H9 (cell line): Measurements from ENCODE around the gene MEG3. TPM values are rescaled to one million over a fixed set of nuclear protein-coding genes. Genes with fewer than 3 reads are reported as not detected.

ENCODE experiments used
- DNase-seq: peaks from one replicate; pipeline ENCODE4 v3.0.0-alpha.2; 2017
- H2AFZ ChIP-seq: one replicate; pipeline ENCODE4 v1.6.1; 2013; ENCODE audit warnings: mild to moderate bottlenecking, low read length, control low read depth, moderate library complexity
- H2AK5ac ChIP-seq: 2 replicates; pipeline ENCODE4 v1.6.1; 2013; ENCODE audit warnings: low read length, control low read depth, mixed read lengths; ENCODE audit not compliant: insufficient read length
- H2BK120ac ChIP-seq: one replicate; pipeline ENCODE4 v1.6.1; 2013; ENCODE audit warnings: low read depth, mild to moderate bottlenecking, low read length, control low read depth, inconsistent platforms; ENCODE audit not compliant: poor library complexity, severe bottlenecking
- H2BK12ac ChIP-seq: 2 replicates; pipeline ENCODE4 v1.6.1; 2013; ENCODE audit warnings: low read length, control low read depth, mixed read lengths, low read depth; ENCODE audit not compliant: insufficient read length
- H2BK15ac ChIP-seq: 2 replicates; pipeline ENCODE4 v1.6.1; 2013; ENCODE audit warnings: low read depth, low read length, control low read depth
- H2BK20ac ChIP-seq: one replicate; pipeline ENCODE4 v1.6.1; 2013; ENCODE audit warnings: low read depth, mild to moderate bottlenecking, low read length, control low read depth, inconsistent platforms; ENCODE audit not compliant: poor library complexity, severe bottlenecking
- H2BK5ac ChIP-seq: 2 replicates; pipeline ENCODE4 v1.6.1; 2013; ENCODE audit warnings: low read length, control low read depth, mixed read lengths; ENCODE audit not compliant: insufficient read length
- H3K14ac ChIP-seq: 2 replicates; pipeline ENCODE4 v1.6.1; 2013; ENCODE audit warnings: low read length, control low read depth; ENCODE audit not compliant: insufficient read depth
- H3K18ac ChIP-seq: 2 replicates; pipeline ENCODE4 v1.6.1; 2013; ENCODE audit warnings: low read depth, mild to moderate bottlenecking, mixed read lengths, low read length, control low read depth; ENCODE audit not compliant: insufficient read length
- H3K23ac ChIP-seq: 2 replicates; pipeline ENCODE4 v1.6.1; 2013; ENCODE audit warnings: low read length, control low read depth, mixed read lengths, low read depth; ENCODE audit not compliant: insufficient read length
- H3K23me2 ChIP-seq: 2 replicates; pipeline ENCODE4 v1.6.1; 2013; ENCODE audit warnings: low read depth, mild to moderate bottlenecking, mixed read lengths, low read length, control low read depth; ENCODE audit not compliant: insufficient read length, poor library complexity, severe bottlenecking
- H3K27ac ChIP-seq: 2 replicates; pipeline ENCODE4 v1.5.1; 2013; ENCODE audit warnings: low read length, control low read depth, mixed read lengths, low read depth; ENCODE audit not compliant: insufficient read length
- H3K27me3 ChIP-seq: 2 replicates; pipeline ENCODE4 v1.6.1; 2013; ENCODE audit warnings: low read length, control low read depth, inconsistent platforms; ENCODE audit not compliant: insufficient read depth
- H3K4ac ChIP-seq: 2 replicates; pipeline ENCODE4 v1.6.1; 2013; ENCODE audit warnings: low read depth, mild to moderate bottlenecking, control low read depth, inconsistent platforms, low read length, moderate library complexity
- H3K4me1 ChIP-seq: 2 replicates; pipeline ENCODE4 v1.6.1; 2013; ENCODE audit warnings: low read length, control low read depth, inconsistent platforms; ENCODE audit not compliant: insufficient read depth
- H3K4me2 ChIP-seq: 2 replicates; pipeline ENCODE4 v1.6.1; 2013; ENCODE audit warnings: low read length, control low read depth, mixed read lengths; ENCODE audit not compliant: insufficient read length, insufficient read depth
- H3K56ac ChIP-seq: 2 replicates; pipeline ENCODE4 v1.6.1; 2013; ENCODE audit warnings: low read depth, mild to moderate bottlenecking, mixed read lengths, low read length, control low read depth; ENCODE audit not compliant: insufficient read length
- H3K79me1 ChIP-seq: 2 replicates; pipeline ENCODE4 v1.6.1; 2013; ENCODE audit warnings: low read depth, mild to moderate bottlenecking, moderate library complexity, low read length, control low read depth, inconsistent platforms; ENCODE audit not compliant: insufficient read depth, poor library complexity, severe bottlenecking
- H3K79me2 ChIP-seq: 2 replicates; pipeline ENCODE4 v1.6.1; 2013; ENCODE audit warnings: low read length, control low read depth, inconsistent platforms; ENCODE audit not compliant: insufficient read depth
- H3K9ac ChIP-seq: 2 replicates; pipeline ENCODE4 v1.6.1; 2013; ENCODE audit warnings: low read length, control low read depth, mixed read lengths; ENCODE audit not compliant: insufficient read length; ENCODE audit errors: extremely low read depth
- H3K9me3 ChIP-seq: one replicate; pipeline ENCODE4 v1.6.1; 2013; ENCODE audit warnings: low read depth, low read length, inconsistent platforms; ENCODE audit not compliant: control insufficient read depth
- H3T11ph ChIP-seq: one replicate; pipeline ENCODE4 v1.6.1; 2013; ENCODE audit warnings: mild to moderate bottlenecking, low read length, control low read depth, inconsistent platforms
- H4K20me1 ChIP-seq: one replicate; pipeline ENCODE4 v1.6.1; 2013; ENCODE audit not compliant: control insufficient read depth, insufficient read length, insufficient read depth
- H4K5ac ChIP-seq: 2 replicates; pipeline ENCODE4 v1.6.1; 2013; ENCODE audit warnings: low read depth, mild to moderate bottlenecking, mixed read lengths, low read length, control low read depth; ENCODE audit not compliant: insufficient read length
- H4K8ac ChIP-seq: replicated peaks from 2 replicates; pipeline ENCODE4 v1.6.1; 2013; ENCODE audit warnings: low read length, control low read depth, mixed read lengths, low read depth; ENCODE audit not compliant: insufficient read length
- H4K91ac ChIP-seq: 2 replicates; pipeline ENCODE4 v1.6.1; 2013; ENCODE audit warnings: low read depth, mild to moderate bottlenecking, moderate library complexity, mixed read lengths, low read length, control low read depth; ENCODE audit not compliant: insufficient read length
- H3K27ac Mint-ChIP-seq, 3 experiments: 2 replicates in 2 of 3; 3 replicates in 1 of 3; pipeline ENCODE4 v1.8.0; 2020 to 2021; ENCODE audit warnings: mixed read lengths in 3 of 3, mild to moderate bottlenecking in 1 of 3, moderate library complexity in 1 of 3
- H3K27me3 Mint-ChIP-seq: 2 replicates; pipeline ENCODE4 v1.8.0; 2021; ENCODE audit warnings: low read depth, mild to moderate bottlenecking, moderate library complexity, mixed read lengths
- H3K36me3 Mint-ChIP-seq, 3 experiments: 2 replicates in 2 of 3; 3 replicates in 1 of 3; pipeline ENCODE4 v1.8.0; 2020 to 2021; ENCODE audit warnings: low read depth in 3 of 3, mixed read lengths in 3 of 3; ENCODE audit not compliant: insufficient read depth in 1 of 3
- H3K4me1 Mint-ChIP-seq, 2 experiments: 2 replicates each; pipeline ENCODE4 v1.8.0; 2020; ENCODE audit warnings: mixed read lengths in 2 of 2
- H3K4me3 Mint-ChIP-seq, 2 experiments: 2 replicates in 1 of 2; 3 replicates in 1 of 2; pipeline ENCODE4 v1.8.0; 2020 to 2021; ENCODE audit warnings: mild to moderate bottlenecking in 2 of 2, mixed read lengths in 2 of 2, moderate library complexity in 1 of 2
- H3K9me3 Mint-ChIP-seq, 2 experiments: 2 replicates in 1 of 2; 3 replicates in 1 of 2; pipeline ENCODE4 v1.8.0; 2020; ENCODE audit warnings: mild to moderate bottlenecking in 2 of 2, mixed read lengths in 2 of 2, moderate library complexity in 1 of 2
- WGBS: extraction: QIAGEN DNeasy Blood & Tissue Kit; methylation state at CpG from one replicate; pipeline ENCODE4 v1.1.7; 2013; ENCODE audit warnings: missing lambda C conversion rate, low lambda C conversion rate, mixed read lengths; ENCODE audit not compliant: insufficient read length; ENCODE audit errors: extremely low coverage; 5-methylcytosine and 5-hydroxymethylcytosine counted together
- total RNA-seq: library from RNA; stranded (reverse); gene quantifications from 2 replicates; pipeline ENCODE4 v1.2.1, GENCODE V29; 2021
- TF ChIP-seq, protein P1 (sequence below): fragments of 200-600 bp; sonication (generic); conservative IDR thresholded peaks from 3 replicates; pipeline ENCODE4 v1.8.0; 2021; ENCODE audit warnings: antibody characterized with exemption, mild to moderate bottlenecking

Gene MEG3
- total RNA-seq, 1 experiment from 2014 or later: 0.52 TPM

DNA sequence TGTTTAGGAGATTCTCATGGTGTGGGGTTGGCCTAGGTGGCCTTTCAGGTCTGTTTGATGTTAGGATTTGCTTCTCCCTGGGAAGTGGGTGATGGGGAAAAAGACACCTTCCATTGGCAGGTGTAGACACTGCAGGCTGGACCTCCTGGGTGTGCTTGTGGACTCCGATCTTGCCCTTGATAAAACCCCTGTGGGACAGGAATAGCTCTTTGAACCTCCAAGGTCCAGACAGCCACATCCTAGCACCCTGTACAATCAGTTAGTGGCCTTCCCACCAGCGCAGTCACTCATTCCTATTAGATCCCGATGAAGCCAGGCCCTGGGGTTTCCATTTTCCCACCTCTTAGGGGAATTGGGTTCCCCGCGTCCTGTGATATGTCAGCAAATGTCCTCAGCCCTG lies 28.5 kb downstream of the MEG3 start:
- H3K14ac ChIP-seq: no peak overlapping the region
- H3K27ac Mint-ChIP-seq: no peak overlapping the region
- H3K4me1 ChIP-seq: no peaks in the 10 kb centered on the region
- H3K4me2 ChIP-seq: no peak overlapping the region
- H3K9ac ChIP-seq: no peak overlapping the region
- no peak overlapping the region for H2BK20ac ChIP-seq
- no peaks in the 10 kb centered on the region for H4K20me1 ChIP-seq
- H3T11ph ChIP-seq: no peak overlapping the region
- no peaks in the 10 kb centered on the region for H3K36me3 Mint-ChIP-seq
- H3K27me3 ChIP-seq: no peaks in the 10 kb centered on the region
- no peak overlapping the region for H3K27ac ChIP-seq
- H2AK5ac ChIP-seq: no peak overlapping the region
- no peaks in the 10 kb centered on the region; a peak in 1 of 5 replicates for H3K9me3 Mint-ChIP-seq
- no peak overlapping the region for H3K4ac ChIP-seq
- no peaks in the 10 kb centered on the region for H3K9me3 ChIP-seq
- H3K4me3 Mint-ChIP-seq: no peak overlapping the region
- no peak overlapping the region for H2BK12ac ChIP-seq
- TF ChIP-seq, protein P1, sequence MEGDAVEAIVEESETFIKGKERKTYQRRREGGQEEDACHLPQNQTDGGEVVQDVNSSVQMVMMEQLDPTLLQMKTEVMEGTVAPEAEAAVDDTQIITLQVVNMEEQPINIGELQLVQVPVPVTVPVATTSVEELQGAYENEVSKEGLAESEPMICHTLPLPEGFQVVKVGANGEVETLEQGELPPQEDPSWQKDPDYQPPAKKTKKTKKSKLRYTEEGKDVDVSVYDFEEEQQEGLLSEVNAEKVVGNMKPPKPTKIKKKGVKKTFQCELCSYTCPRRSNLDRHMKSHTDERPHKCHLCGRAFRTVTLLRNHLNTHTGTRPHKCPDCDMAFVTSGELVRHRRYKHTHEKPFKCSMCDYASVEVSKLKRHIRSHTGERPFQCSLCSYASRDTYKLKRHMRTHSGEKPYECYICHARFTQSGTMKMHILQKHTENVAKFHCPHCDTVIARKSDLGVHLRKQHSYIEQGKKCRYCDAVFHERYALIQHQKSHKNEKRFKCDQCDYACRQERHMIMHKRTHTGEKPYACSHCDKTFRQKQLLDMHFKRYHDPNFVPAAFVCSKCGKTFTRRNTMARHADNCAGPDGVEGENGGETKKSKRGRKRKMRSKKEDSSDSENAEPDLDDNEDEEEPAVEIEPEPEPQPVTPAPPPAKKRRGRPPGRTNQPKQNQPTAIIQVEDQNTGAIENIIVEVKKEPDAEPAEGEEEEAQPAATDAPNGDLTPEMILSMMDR: no peak
- no peak overlapping the region for H2BK5ac ChIP-seq
- peaks cover 5% of the 10 kb centered on the region for H3K27me3 Mint-ChIP-seq
- H3K4me1 Mint-ChIP-seq: peaks cover 0 to 4% of the 10 kb centered on the region in 2 experiments; a peak in 2 of 4 replicates
- DNase-seq: no peak
- H3K18ac ChIP-seq: no peak overlapping the region
- H3K79me1 ChIP-seq: no peaks in the 10 kb centered on the region
- no peak overlapping the region for H4K91ac ChIP-seq
- no peak overlapping the region for H2BK15ac ChIP-seq
- no peaks in the 10 kb centered on the region for H3K79me2 ChIP-seq
- H4K5ac ChIP-seq: no peak overlapping the region
- H2BK120ac ChIP-seq: no peak overlapping the region
- WGBS: no CpG with 5 or more reads among the region's 5 CpGs
- H2AFZ ChIP-seq: no peak overlapping the region
- H4K8ac ChIP-seq: no peak overlapping the region
- H3K23ac ChIP-seq: no peak overlapping the region
- H3K56ac ChIP-seq: no peak overlapping the region
- no peaks in the 10 kb centered on the region for H3K23me2 ChIP-seq
